Lower lobe of right lung (tissue), 2 donors: ENCODE measurements around the gene UBE2L5. TPM values are rescaled to one million over a fixed set of nuclear protein-coding genes. Genes with fewer than 3 reads are reported as not detected.

Source experiments
- ATAC-seq, 2 donors: fragments of 200-7000 bp; cut with Tn5 transposase; one replicate each; pipeline ENCODE4 v1.9.1; 2020 to 2022; ENCODE audit warnings: mild to moderate bottlenecking in 2 of 2, moderate library complexity in 2 of 2
- DNase-seq: peaks from one replicate; pipeline ENCODE4 v3.0.0-alpha.2; 2020
- H3K27ac ChIP-seq: fragments of 200-600 bp; one replicate; pipeline ENCODE4 v1.8.0; 2022
- H3K27me3 ChIP-seq: fragments of 200-600 bp; one replicate; pipeline ENCODE4 v1.8.0; 2022; ENCODE audit warnings: low read depth
- H3K36me3 ChIP-seq: fragments of 200-600 bp; one replicate; pipeline ENCODE4 v1.8.0; 2022; ENCODE audit warnings: mild to moderate bottlenecking
- H3K4me1 ChIP-seq: fragments of 200-600 bp; one replicate; pipeline ENCODE4 v1.8.0; 2022
- H3K4me3 ChIP-seq: fragments of 200-600 bp; one replicate; pipeline ENCODE4 v1.8.0; 2022; ENCODE audit warnings: mild to moderate bottlenecking
- H3K9me3 ChIP-seq: fragments of 200-600 bp; one replicate; pipeline ENCODE4 v1.8.0; 2022
- intact Hi-C: fragments of 100-400 bp; cut with DNase I; formaldehyde crosslinking; loops from one replicate; pipeline ENCODE4 v1.11.0; 2022
- total RNA-seq: library from RNA; stranded (reverse); fragmentation: NEBNext Ultra II Directional; extraction: Animal tissue kit (Norgen Biotek cat#: 25700); gene quantifications from one replicate; pipeline ENCODE4 v1.2.1, GENCODE V29; 2021
- TF ChIP-seq, protein P1 (sequence below): fragments of 200-600 bp; IDR thresholded peaks from one replicate; pipeline ENCODE4 v1.8.0; 2022; ENCODE audit warnings: antibody characterized with exemption, mild to moderate bottlenecking
- donor health status: DM: no; HTN: yes; CAD: no; lungs with severe emphysema.

The UBE2L5 gene
- total RNA-seq, 1 donor from 2014 or later: not detected

GRCh38 chr13:30400376-30400775 is 21.9 kb upstream of the UBE2L5 start:
- no peak overlapping the region for H3K27ac ChIP-seq
- H3K36me3 ChIP-seq: no peaks in the 10 kb centered on the region
- ATAC-seq (no peak), DNase-seq (no peak)
- no peak overlapping the region for H3K4me3 ChIP-seq
- intact Hi-C loops: no loop called here
- H3K9me3 ChIP-seq: no peaks in the 10 kb centered on the region
- no peaks in the 10 kb centered on the region for H3K4me1 ChIP-seq
- no peaks in the 10 kb centered on the region for H3K27me3 ChIP-seq
- TF ChIP-seq, protein P1, sequence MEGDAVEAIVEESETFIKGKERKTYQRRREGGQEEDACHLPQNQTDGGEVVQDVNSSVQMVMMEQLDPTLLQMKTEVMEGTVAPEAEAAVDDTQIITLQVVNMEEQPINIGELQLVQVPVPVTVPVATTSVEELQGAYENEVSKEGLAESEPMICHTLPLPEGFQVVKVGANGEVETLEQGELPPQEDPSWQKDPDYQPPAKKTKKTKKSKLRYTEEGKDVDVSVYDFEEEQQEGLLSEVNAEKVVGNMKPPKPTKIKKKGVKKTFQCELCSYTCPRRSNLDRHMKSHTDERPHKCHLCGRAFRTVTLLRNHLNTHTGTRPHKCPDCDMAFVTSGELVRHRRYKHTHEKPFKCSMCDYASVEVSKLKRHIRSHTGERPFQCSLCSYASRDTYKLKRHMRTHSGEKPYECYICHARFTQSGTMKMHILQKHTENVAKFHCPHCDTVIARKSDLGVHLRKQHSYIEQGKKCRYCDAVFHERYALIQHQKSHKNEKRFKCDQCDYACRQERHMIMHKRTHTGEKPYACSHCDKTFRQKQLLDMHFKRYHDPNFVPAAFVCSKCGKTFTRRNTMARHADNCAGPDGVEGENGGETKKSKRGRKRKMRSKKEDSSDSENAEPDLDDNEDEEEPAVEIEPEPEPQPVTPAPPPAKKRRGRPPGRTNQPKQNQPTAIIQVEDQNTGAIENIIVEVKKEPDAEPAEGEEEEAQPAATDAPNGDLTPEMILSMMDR: no peak

DNA sequence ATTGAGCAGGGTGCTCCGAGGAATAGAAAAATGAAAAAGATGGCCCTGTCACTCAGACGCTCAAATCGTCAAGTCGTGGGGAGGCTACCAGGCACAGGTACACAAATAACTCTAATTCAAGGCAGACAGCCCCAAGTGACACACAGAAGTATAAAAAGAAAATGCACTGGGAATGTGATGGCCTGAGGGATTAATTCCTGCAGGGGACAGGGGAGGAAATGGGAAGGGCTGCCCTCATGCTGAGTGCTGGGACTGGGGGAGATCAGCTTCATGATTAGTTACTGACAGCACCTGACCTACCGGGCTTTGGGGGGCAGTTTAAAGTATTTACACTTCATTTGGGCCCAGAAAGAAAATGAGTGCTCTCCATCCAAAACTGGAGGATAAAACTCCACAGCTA is 20.9 kb upstream of the UBE2L5 start:
- intact Hi-C loops: no loop called here
- Histone ChIP-seq H3K27me3 (no peaks in the 10 kb centered on the region), H3K36me3 (no peaks in the 10 kb centered on the region), H3K27ac (no peak overlapping the region), H3K4me3 (no peak overlapping the region), H3K9me3 (no peaks in the 10 kb centered on the region), H3K4me1 (no peaks in the 10 kb centered on the region)
- DNase-seq (no peak), ATAC-seq (no peak)
- TF ChIP-seq, protein P1: no peak

GRCh38 chr13:30403456-30403855 is 18.8 kb upstream of the UBE2L5 start:
- no peak overlapping the region for H3K27ac ChIP-seq

DNA sequence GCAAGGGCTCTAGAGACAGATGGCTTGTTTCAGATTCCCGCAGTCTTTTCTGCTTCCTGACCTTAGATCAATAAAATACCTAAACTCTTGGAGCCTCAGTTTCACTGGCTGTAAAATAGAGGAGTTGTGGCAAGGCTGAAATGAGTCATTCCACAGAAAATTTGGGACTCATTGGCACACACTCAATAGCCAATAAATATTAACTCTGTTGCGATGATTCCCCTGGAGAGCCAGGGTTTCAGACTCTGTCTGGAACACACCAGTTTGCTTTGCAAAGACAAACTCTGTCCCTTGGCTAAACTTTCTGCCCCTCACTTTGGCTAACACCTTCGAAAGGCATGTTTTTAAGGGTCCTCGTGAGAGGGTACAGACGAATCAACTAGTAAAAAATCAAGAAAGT is 18.1 kb upstream of the UBE2L5 start:
- intact Hi-C loops: no loop called here
- Histone ChIP-seq H3K4me1 (peaks cover 11% of the 10 kb centered on the region), H3K27me3 (no peaks in the 10 kb centered on the region), H3K36me3 (no peaks in the 10 kb centered on the region), H3K4me3 (no peak overlapping the region), H3K27ac (no peak overlapping the region), H3K9me3 (no peaks in the 10 kb centered on the region)
- ATAC-seq (no peak), DNase-seq (no peak)
- TF ChIP-seq, protein P1: no peak

More at GRCh38 chr13:30403456-30403855, 18.8 kb upstream of the UBE2L5 start:
- DNase-seq (no peak), ATAC-seq (no peak)
- H3K27me3 ChIP-seq: no peaks in the 10 kb centered on the region
- no peaks in the 10 kb centered on the region for H3K9me3 ChIP-seq
- H3K36me3 ChIP-seq: no peaks in the 10 kb centered on the region
- intact Hi-C loops: no loop called here
- peaks cover 4% of the 10 kb centered on the region for H3K4me1 ChIP-seq
- H3K4me3 ChIP-seq: no peak overlapping the region
- TF ChIP-seq, protein P1: no peak

DNA sequence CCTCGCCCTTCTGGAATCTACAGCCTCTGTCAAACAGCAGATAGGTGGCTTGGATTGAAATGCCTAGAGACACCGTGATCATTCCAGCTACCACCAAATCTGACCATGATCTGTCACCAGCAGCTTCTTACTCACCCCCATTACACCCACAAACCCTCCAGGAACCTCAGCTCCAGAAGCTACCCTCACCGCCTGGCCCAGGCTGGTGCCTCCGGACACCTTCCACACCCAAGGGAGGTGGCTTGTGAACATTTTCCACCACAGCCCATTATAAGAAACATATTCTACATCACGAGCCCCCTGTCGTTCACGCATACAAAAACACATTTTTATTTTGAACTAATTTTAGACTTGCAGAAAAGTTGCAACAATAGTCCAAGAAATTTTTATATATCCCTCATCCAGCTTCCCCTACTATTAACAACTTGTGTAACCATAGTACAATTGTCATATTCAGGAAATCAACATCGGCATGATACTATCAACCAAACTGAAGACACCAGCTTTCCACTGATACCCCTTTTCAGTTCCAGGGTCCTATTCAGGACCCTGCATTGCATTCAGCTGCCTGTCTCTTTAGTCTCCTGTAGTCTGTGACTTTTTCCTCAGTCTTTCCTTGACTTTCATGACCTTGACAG is 15.4 kb upstream of the UBE2L5 start:
- Histone ChIP-seq H3K9me3 (no peaks in the 10 kb centered on the region), H3K27ac (no peak overlapping the region), H3K27me3 (no peaks in the 10 kb centered on the region), H3K36me3 (no peaks in the 10 kb centered on the region), H3K4me3 (no peak overlapping the region), H3K4me1 (peaks cover 19% of the 10 kb centered on the region)
- intact Hi-C loops: no loop called here
- TF ChIP-seq, protein P1: no peak
- DNase-seq: no peak
- no peak for ATAC-seq
